Smooth muscle cell (in vitro differentiated cells): ENCODE results near the gene SPTBN1. TPM values are rescaled to one million over a fixed set of nuclear protein-coding genes. Genes with fewer than 3 reads are reported as not detected.

Source experiments
- DNase-seq: peaks from one replicate; lab custom pipeline; 2025; ENCODE audit not compliant: unreplicated experiment; lab: John Stamatoyannopoulos, UW
- H2AFZ ChIP-seq: fragments of 200-600 bp; sonication (generic); 2 replicates; pipeline ENCODE4 v1.6.0; 2016; ENCODE audit warnings: antibody characterized with exemption, low read depth, mild to moderate bottlenecking
- H3F3A ChIP-seq: fragments of 200-600 bp; sonication (generic); 2 replicates; pipeline ENCODE4 v1.6.0; 2017; ENCODE audit warnings: antibody characterized with exemption, low read depth
- H3K27ac ChIP-seq: fragments of 200-600 bp; sonication (generic); 2 replicates; pipeline ENCODE4 v1.5.1; 2016; ENCODE audit warnings: low read depth, mild to moderate bottlenecking
- H3K27me3 ChIP-seq: fragments of 200-600 bp; sonication (generic); 2 replicates; pipeline ENCODE4 v1.6.1; 2016; ENCODE audit warnings: low read depth, mild to moderate bottlenecking
- H3K36me3 ChIP-seq: fragments of 200-600 bp; sonication (generic); 2 replicates; pipeline ENCODE4 v1.5.1; 2016; ENCODE audit warnings: low read depth
- H3K4me1 ChIP-seq: fragments of 200-600 bp; sonication (generic); 2 replicates; pipeline ENCODE4 v1.5.1; 2016; ENCODE audit warnings: low read depth
- H3K4me2 ChIP-seq: fragments of 200-600 bp; sonication (generic); 2 replicates; pipeline ENCODE4 v1.6.0; 2016; ENCODE audit warnings: mild to moderate bottlenecking
- H3K4me3 ChIP-seq: fragments of 200-600 bp; sonication (generic); 2 replicates; pipeline ENCODE4 v1.5.1; 2016; ENCODE audit warnings: mild to moderate bottlenecking
- H3K79me2 ChIP-seq: fragments of 200-600 bp; sonication (generic); 2 replicates; pipeline ENCODE4 v1.6.0; 2016; ENCODE audit warnings: low read depth, mild to moderate bottlenecking
- H3K9ac ChIP-seq: fragments of 200-600 bp; sonication (generic); 2 replicates; pipeline ENCODE4 v1.6.0; 2016; ENCODE audit warnings: low read depth
- H3K9me3 ChIP-seq: fragments of 200-600 bp; sonication (generic); replicated peaks from 2 replicates; pipeline ENCODE4 v1.5.1; 2016; ENCODE audit warnings: low read depth
- H4K20me1 ChIP-seq: fragments of 200-600 bp; sonication (generic); 2 replicates; pipeline ENCODE4 v1.6.0; 2016; ENCODE audit warnings: low read depth
- WGBS: methylation state at CpG from one replicate; pipeline ENCODE4 v1.1.7; 2016; ENCODE audit warnings: low lambda C conversion rate; 5-methylcytosine and 5-hydroxymethylcytosine counted together
- polyA plus RNA-seq: library from polyadenylated mRNA; unstranded; fragments of >200 nt; fragmentation: Nextera tagmentation; extraction: Ambion mirVana; gene quantifications from 2 replicates; pipeline ENCODE4 v1.2.1, GENCODE V29; 2016
- total RNA-seq: library from RNA; depleted of rRNA; stranded (reverse); fragments of >200 nt; gene quantifications from 2 replicates; pipeline ENCODE4 v1.2.3, GENCODE V29; 2014
- TF ChIP-seq, protein P1 (sequence below): fragments of 200-600 bp; sonication (generic); IDR thresholded peaks from 2 replicates; pipeline ENCODE4 v1.5.1; 2017; ENCODE audit warnings: borderline replicate concordance, mild to moderate bottlenecking, antibody characterized with exemption; ENCODE audit not compliant: insufficient read depth, poor library complexity, severe bottlenecking

The SPTBN1 gene
- total and polyA plus RNA-seq, 2 experiments from 2014 or later: 78.7 to 186 TPM

DNA sequence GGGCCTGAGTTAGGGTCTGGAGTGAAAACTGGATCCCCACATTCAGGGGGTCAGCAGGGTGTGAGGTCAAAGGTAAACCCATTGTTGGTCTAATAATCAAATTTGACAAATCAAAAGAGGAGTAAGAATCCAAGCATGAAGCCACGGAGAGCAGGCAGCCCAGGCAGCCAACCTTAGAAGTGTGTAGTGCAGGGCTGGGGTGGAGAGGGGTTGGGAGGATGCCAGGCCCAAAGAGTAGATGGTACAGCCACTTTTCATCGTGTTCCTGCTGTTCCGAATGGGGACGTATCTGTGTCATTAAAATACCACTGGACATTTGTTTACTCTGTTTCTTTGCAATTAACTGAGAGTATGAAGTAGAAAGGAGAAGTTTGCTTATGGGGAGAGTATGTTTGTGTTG lies 16.5 kb upstream of the SPTBN1 start:
- Histone ChIP-seq H2AFZ (no peak overlapping the region), H3K4me1 (no peaks in the 10 kb centered on the region), H3K27ac (no peak overlapping the region), H4K20me1 (no peaks in the 10 kb centered on the region), H3K79me2 (no peaks in the 10 kb centered on the region), H3K27me3 (no peaks in the 10 kb centered on the region), H3K9ac (no peak overlapping the region), H3F3A (no peaks in the 10 kb centered on the region), H3K36me3 (no peaks in the 10 kb centered on the region), H3K4me3 (no peak overlapping the region), H3K4me2 (no peak overlapping the region), H3K9me3 (no peaks in the 10 kb centered on the region)
- TF ChIP-seq, protein P1, sequence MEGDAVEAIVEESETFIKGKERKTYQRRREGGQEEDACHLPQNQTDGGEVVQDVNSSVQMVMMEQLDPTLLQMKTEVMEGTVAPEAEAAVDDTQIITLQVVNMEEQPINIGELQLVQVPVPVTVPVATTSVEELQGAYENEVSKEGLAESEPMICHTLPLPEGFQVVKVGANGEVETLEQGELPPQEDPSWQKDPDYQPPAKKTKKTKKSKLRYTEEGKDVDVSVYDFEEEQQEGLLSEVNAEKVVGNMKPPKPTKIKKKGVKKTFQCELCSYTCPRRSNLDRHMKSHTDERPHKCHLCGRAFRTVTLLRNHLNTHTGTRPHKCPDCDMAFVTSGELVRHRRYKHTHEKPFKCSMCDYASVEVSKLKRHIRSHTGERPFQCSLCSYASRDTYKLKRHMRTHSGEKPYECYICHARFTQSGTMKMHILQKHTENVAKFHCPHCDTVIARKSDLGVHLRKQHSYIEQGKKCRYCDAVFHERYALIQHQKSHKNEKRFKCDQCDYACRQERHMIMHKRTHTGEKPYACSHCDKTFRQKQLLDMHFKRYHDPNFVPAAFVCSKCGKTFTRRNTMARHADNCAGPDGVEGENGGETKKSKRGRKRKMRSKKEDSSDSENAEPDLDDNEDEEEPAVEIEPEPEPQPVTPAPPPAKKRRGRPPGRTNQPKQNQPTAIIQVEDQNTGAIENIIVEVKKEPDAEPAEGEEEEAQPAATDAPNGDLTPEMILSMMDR: no peak
- DNase-seq: no peak
- 99% methylated on average over 4 of the region's 4 CpGs for WGBS

DNA sequence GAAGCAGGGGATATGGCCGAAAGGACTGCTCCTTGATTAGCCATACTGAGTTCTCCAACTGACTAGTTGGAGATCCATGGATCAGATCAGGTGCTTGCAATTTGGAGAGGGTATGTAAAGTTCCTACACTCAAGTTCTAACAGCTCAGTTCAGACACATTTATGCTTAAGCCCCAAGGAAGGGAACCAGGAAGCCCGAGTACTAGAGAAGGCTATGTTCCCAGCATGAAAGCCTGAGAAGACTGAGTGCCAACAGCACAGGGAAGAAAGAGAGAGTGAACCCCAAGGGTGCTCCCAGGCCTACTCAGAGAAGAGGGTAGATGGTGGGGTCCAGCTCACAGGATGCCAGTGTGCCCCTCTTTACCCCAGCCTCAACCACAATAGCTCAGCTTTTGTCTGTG lies 16.1 kb upstream of the SPTBN1 start:
- Histone ChIP-seq H3K9me3 (no peaks in the 10 kb centered on the region), H3K27ac (no peak overlapping the region), H3K79me2 (no peaks in the 10 kb centered on the region), H3K4me1 (no peaks in the 10 kb centered on the region), H3K4me2 (no peak overlapping the region), H3K27me3 (no peaks in the 10 kb centered on the region), H3K9ac (no peak overlapping the region), H4K20me1 (no peaks in the 10 kb centered on the region), H2AFZ (no peak overlapping the region), H3K36me3 (no peaks in the 10 kb centered on the region), H3K4me3 (no peak overlapping the region), H3F3A (no peaks in the 10 kb centered on the region)
- no peak for DNase-seq
- TF ChIP-seq, protein P1: no peak
- WGBS: 94% methylated on average over 2 of the region's 2 CpGs

GRCh38 chr2:54444503-54444902 lies 11.6 kb upstream of the SPTBN1 start:
- no peak overlapping the region for H3K4me2 ChIP-seq
- H3K27me3 ChIP-seq: no peaks in the 10 kb centered on the region
- H3K4me3 ChIP-seq: no peak overlapping the region
- no peaks in the 10 kb centered on the region for H3K4me1 ChIP-seq
- no peaks in the 10 kb centered on the region for H3K36me3 ChIP-seq
- H3K79me2 ChIP-seq: no peaks in the 10 kb centered on the region
- TF ChIP-seq, protein P1: no peak
- 80% methylated on average over 1 of the region's 1 CpG for WGBS
- H3K9ac ChIP-seq: no peak overlapping the region
- no peak overlapping the region for H3K27ac ChIP-seq
- no peak for DNase-seq
- no peaks in the 10 kb centered on the region for H4K20me1 ChIP-seq
- H3K9me3 ChIP-seq: no peaks in the 10 kb centered on the region
- H3F3A ChIP-seq: no peaks in the 10 kb centered on the region
- H2AFZ ChIP-seq: no peak overlapping the region

DNA sequence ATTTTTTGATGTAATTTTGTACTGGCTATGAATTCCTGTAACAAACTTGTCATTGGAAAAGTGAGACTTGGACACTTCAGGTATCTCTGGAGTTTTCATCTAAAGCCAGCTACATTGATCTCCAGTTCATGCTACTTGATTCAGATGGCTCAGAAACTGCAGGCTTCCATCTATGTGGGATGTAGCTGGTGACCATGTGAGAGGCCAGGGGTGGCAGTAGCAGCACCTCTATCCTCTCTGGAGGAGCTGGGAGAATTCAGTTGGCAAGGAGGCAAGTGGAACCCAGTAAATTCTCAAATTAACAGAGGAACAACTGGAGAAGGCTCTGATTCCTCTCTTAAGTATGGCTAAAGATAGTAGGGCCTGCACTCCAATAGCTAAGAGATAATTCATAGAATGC lies 10.0 kb upstream of the SPTBN1 start:
- no peak for DNase-seq
- no peaks in the 10 kb centered on the region for H4K20me1 ChIP-seq
- H3K4me1 ChIP-seq: no peaks in the 10 kb centered on the region
- H3K9me3 ChIP-seq: no peaks in the 10 kb centered on the region
- H2AFZ ChIP-seq: no peak overlapping the region
- no peaks in the 10 kb centered on the region for H3F3A ChIP-seq
- H3K4me2 ChIP-seq: no peak overlapping the region
- no peaks in the 10 kb centered on the region for H3K27me3 ChIP-seq
- no peak overlapping the region for H3K4me3 ChIP-seq
- no peak overlapping the region for H3K27ac ChIP-seq
- no peaks in the 10 kb centered on the region for H3K79me2 ChIP-seq
- TF ChIP-seq, protein P1: no peak
- no peak overlapping the region for H3K9ac ChIP-seq
- H3K36me3 ChIP-seq: no peaks in the 10 kb centered on the region
